Tibial nerve (tissue), 4 donors: ENCODE data around the gene CA5A. TPM values are rescaled to one million over a fixed set of nuclear protein-coding genes. Genes with fewer than 3 reads are reported as not detected.

Experiments used
- DNase-seq, 2 donors: peaks; one replicate each; pipeline ENCODE4 v3.0.0-alpha.2; 2019; ENCODE audit warnings: low spot score in 2 of 2
- H3K27ac ChIP-seq, 4 donors: fragments of 200-600 bp; sonication (generic) in 3 of 4; one replicate each; pipeline ENCODE4 v1.5.1; 2017 to 2019; ENCODE audit warnings: mild to moderate bottlenecking in 1 of 4
- H3K27me3 ChIP-seq, 2 donors: fragments of 200-600 bp; sonication (generic) in 1 of 2; one replicate each; pipeline versions ENCODE4 v1.5.1 to v1.6.0; 2017 to 2019
- H3K36me3 ChIP-seq, 3 donors: fragments of 200-600 bp; sonication (generic); one replicate each; pipeline ENCODE4 v1.5.1; 2018 to 2019
- H3K4me1 ChIP-seq, 4 donors: fragments of 200-600 bp; sonication (generic) in 3 of 4; one replicate each; pipeline ENCODE4 v1.5.1; 2017 to 2019
- H3K4me3 ChIP-seq, 4 donors: fragments of 200-600 bp; sonication (generic) in 3 of 4; one replicate each; pipeline ENCODE4 v1.5.1; 2017 to 2019; ENCODE audit warnings: mild to moderate bottlenecking in 1 of 4, moderate library complexity in 1 of 4
- H3K9me3 ChIP-seq, 4 donors: fragments of 200-600 bp; sonication (generic) in 3 of 4; one replicate each; pipeline ENCODE4 v1.5.1; 2017 to 2019
- CTCF ChIP-seq, 5 experiments: fragments of 200-600 bp in 3 of 5; fragments of 450-650 bp in 2 of 5; sonication (generic) in 3 of 5; IDR thresholded peaks; one replicate each; pipeline ENCODE4 v1.5.1; 2016 to 2019; ENCODE audit warnings: antibody characterized with exemption in 5 of 5, mild to moderate bottlenecking in 3 of 5, moderate library complexity in 2 of 5
- EP300 ChIP-seq, 2 donors: sonication (generic); formaldehyde crosslinking; IDR thresholded peaks; one replicate each; pipeline ENCODE4 v1.6.1; 2017; ENCODE audit warnings: antibody characterized with exemption in 2 of 2, mild to moderate bottlenecking in 1 of 2
- POLR2A ChIP-seq, 2 donors: fragments of 450-650 bp; IDR thresholded peaks; one replicate each; pipeline ENCODE4 v1.6.1; 2017; ENCODE audit warnings: antibody characterized with exemption in 2 of 2, mild to moderate bottlenecking in 2 of 2, moderate library complexity in 2 of 2
- WGBS, 2 donors: methylation state at CpG; one replicate each; pipeline ENCODE4 v1.1.5; 2018; 5-methylcytosine and 5-hydroxymethylcytosine counted together
- small RNA-seq: library from RNA; depleted of rRNA; stranded (forward); fragments of <200 nt; gene quantifications from one replicate; pipeline ENCODE3, GENCODE V24; 2016
- total RNA-seq, 4 donors: library from RNA; depleted of rRNA; stranded (reverse); fragments of >200 nt; gene quantifications; one replicate each; pipeline ENCODE4 v1.1.0, GENCODE V29; 2016

CA5A gene
- total RNA-seq, 4 donors from 2014 or later: not detected

GRCh38 chr16:87838643-87839541, 97.4 kb downstream of the CA5A start:
- Histone ChIP-seq H3K27ac (peak overlapping the region in 3 of 4 donors; percentile 38 to 90 (median 48)), H3K27me3 (no peaks in the 10 kb centered on the region), H3K9me3 (no peaks in the 10 kb centered on the region), H3K36me3 (peaks cover 0 to 56% (median 0%) of the 10 kb centered on the region in 3 donors), H3K4me1 (peaks cover 0 to 11% (median 2%) of the 10 kb centered on the region in 4 donors), H3K4me3 (no peak overlapping the region)
- TF ChIP-seq POLR2A (IDR thresholded peaks at IDR 0.05) (peak in 1 of 2 donors; percentile 22), CTCF (IDR thresholded peaks at IDR 0.05) (no peak), EP300 (IDR thresholded peaks at IDR 0.05) (no peak)
- WGBS, 2 donors: 70 to 90% methylated on average over 27 of the region's 27 CpGs
- DNase-seq: no peak

Small RNA genes within 50 kb of the gene (small RNA-seq; reads per million reads assigned to genes)
- not detected for gene AC127455.1

Other genes starting within 250 kb of the CA5A start
- 10 to 100 TPM; 26.9 to 61.5 (median 42.5) TPM for gene KLHDC4, start 170.5 kb downstream of the CA5A start, total RNA-seq
- 1 to 10 TPM; 5.5 to 6.6 (median 6.0) TPM for gene SLC7A5, start 67.0 kb downstream of the CA5A start, total RNA-seq
- gene BANP, start 14.9 kb upstream of the CA5A start, total RNA-seq: 10 to 100 TPM; 21.9 to 27.3 (median 24.6) TPM